Activated naive CD4-positive, alpha-beta T cell treated with anti-CD3 and anti-CD28 coated beads for 36 hours (primary cell): ENCODE data around the gene CNPY2. TPM values are rescaled to one million over a fixed set of nuclear protein-coding genes. Genes with fewer than 3 reads are reported as not detected.
"Not testable (repeated sequence)": the region's sequence is repeated elsewhere in the genome, so short reads cannot be mapped to it uniquely, and the experiment has no call there.

Source experiments
- CTCF ChIA-PET: fragments of 350-600 bp; sonication (Branson Sonifier 250); formaldehyde crosslinking; loops from one replicate; lab custom pipeline; 2021; ENCODE audit warnings: antibody characterized with exemption; lab: Charles Lee
- DNase-seq: peaks from one replicate; pipeline ENCODE4 v3.0.0-alpha.2; 2020
- H3K27ac Mint-ChIP-seq: one replicate; pipeline ENCODE4 v1.8.0; 2021; ENCODE audit warnings: mild to moderate bottlenecking, mixed read lengths
- H3K27me3 Mint-ChIP-seq: one replicate; pipeline ENCODE4 v1.8.0; 2021; ENCODE audit warnings: low read depth, mixed read lengths
- H3K36me3 Mint-ChIP-seq: one replicate; pipeline ENCODE4 v1.8.0; 2021; ENCODE audit warnings: low read depth, mixed read lengths
- H3K4me1 Mint-ChIP-seq: one replicate; pipeline ENCODE4 v1.8.0; 2021; ENCODE audit warnings: low read depth, mixed read lengths
- H3K4me3 Mint-ChIP-seq: one replicate; pipeline ENCODE4 v1.8.0; 2021; ENCODE audit warnings: mild to moderate bottlenecking, moderate library complexity, mixed read lengths
- H3K9me3 Mint-ChIP-seq: one replicate; pipeline ENCODE4 v1.8.0; 2021; ENCODE audit warnings: mixed read lengths
- intact Hi-C: fragments of 100-400 bp; cut with micrococcal nuclease; formaldehyde crosslinking; loops from one replicate; pipeline ENCODE4 v1.15.1; 2023
- total RNA-seq, 2 experiments: library from RNA; stranded (reverse); gene quantifications; one replicate each; pipeline ENCODE4 v1.2.3, GENCODE V29; 2021

Gene CNPY2
- total RNA-seq = 10 to 100 TPM; 47.5 to 57.3 TPM

GRCh38 chr12:56315622-56316473 is at the start of gene CNPY2:
TSS of gene CNPY2 (minus strand) at chr12:56315988. CDS start at chr12:56315217, 771 bp downstream.
- Mint-ChIP-seq H3K9me3 (no peaks in the 10 kb centered on the region), H3K4me3 (peak within 1 kb of the TSS; percentile 97), H3K4me1 (peaks cover 16% of the 10 kb centered on the region), H3K27me3 (no peaks in the 10 kb centered on the region), H3K27ac (peak within 1 kb of the TSS; percentile 97), H3K36me3 (peaks cover 10% of the 10 kb centered on the region)
- DNase-seq = peak; percentile 92
- intact Hi-C loops = loop anchor here (1.0 to 5.0 kb wide), 8 partner anchors 16 to 372 kb away; partner anchors contain the start of genes CS, IL23A, PTGES3 and SPRYD4
- CTCF ChIA-PET = interaction anchor here (0.6 to 3.3 kb wide), 13 partner anchors 8 to 148 kb away, joined by 3 to 20 read pairs (median 3); no protein-coding TSS in a partner anchor

- peak within 1 kb of the TSS; percentile 93 for H3K4me3 Mint-ChIP-seq
- H3K27ac Mint-ChIP-seq = no peak within 1 kb of the TSS
- CTCF ChIA-PET = interaction anchor here (0.6 to 1.1 kb wide), 2 partner anchors 62 to 969 kb away, joined by 3 read pairs; no protein-coding TSS in a partner anchor
- H3K27me3 Mint-ChIP-seq = no peaks in the 10 kb centered on the region
- DNase-seq = no peak
- no peaks in the 10 kb centered on the region for H3K9me3 Mint-ChIP-seq
- intact Hi-C loops = no loop called here
- H3K36me3 Mint-ChIP-seq = peaks cover 5% of the 10 kb centered on the region
- H3K4me1 Mint-ChIP-seq = peaks cover 20% of the 10 kb centered on the region
Measured at GRCh38 chr12:56362130-56363059, 46.6 kb upstream of the CNPY2 start, which contains the start of gene APOF. TSS of gene APOF (minus strand) at chr12:56362857. CDS start at chr12:56362745, 112 bp downstream.

GRCh38 chr12:56361487-56362129 is 45.8 kb upstream of the CNPY2 start:
- Mint-ChIP-seq H3K27me3 (no peaks in the 10 kb centered on the region), H3K4me3 (peak overlapping the region; percentile 93), H3K36me3 (peaks cover 6% of the 10 kb centered on the region), H3K9me3 (no peaks in the 10 kb centered on the region), H3K4me1 (peaks cover 20% of the 10 kb centered on the region), H3K27ac (peak overlapping the region; percentile 93)
- DNase-seq = no peak
- CTCF ChIA-PET = interaction anchor here (1.1 kb wide), 1 partner anchor 24 kb away, joined by 3 read pairs; no protein-coding TSS in a partner anchor
- intact Hi-C loops = no loop called here

- peak; percentile 99 for DNase-seq
- Mint-ChIP-seq H3K27ac (peak within 1 kb of the TSS; percentile 93), H3K36me3 (peaks cover 11% of the 10 kb centered on the region), H3K9me3 (no peaks in the 10 kb centered on the region), H3K4me3 (peak within 1 kb of the TSS; percentile 93), H3K4me1 (peaks cover 20% of the 10 kb centered on the region), H3K27me3 (no peaks in the 10 kb centered on the region)
- CTCF ChIA-PET = interaction anchor here (0.6 to 4.1 kb wide), 21 partner anchors 10 to 271 kb away, joined by 3 to 20 read pairs (median 3); partner anchors contain the start of genes IL23A, PA2G4, PAN2 and ZC3H10
- intact Hi-C loops = loop anchor here (1.0 kb wide), 7 partner anchors 22 to 108 kb away; partner anchors contain the start of genes CS, IL23A, SPRYD4 and TIMELESS
Measured at GRCh38 chr12:56359851-56360767, 44.3 kb upstream of the CNPY2 start, which contains the start of gene STAT2. TSS of gene STAT2 (minus strand) at chr12:56360107. CDS start at chr12:56356571, 3,536 bp downstream.

GRCh38 chr12:56358836-56359532 is 43.2 kb upstream of the CNPY2 start:
- Mint-ChIP-seq H3K27ac (peak overlapping the region; percentile 93), H3K4me1 (peaks cover 20% of the 10 kb centered on the region), H3K9me3 (no peaks in the 10 kb centered on the region), H3K4me3 (peak overlapping the region; percentile 93), H3K36me3 (peaks cover 16% of the 10 kb centered on the region), H3K27me3 (no peaks in the 10 kb centered on the region)
- peak; percentile 50 for DNase-seq
- intact Hi-C loops = no loop called here
- CTCF ChIA-PET = interaction anchor here (0.6 to 4.1 kb wide), 13 partner anchors 13 to 269 kb away, joined by 3 to 20 read pairs (median 5); partner anchors contain the start of genes IL23A, PA2G4, PAN2 and ZC3H10

GRCh38 chr12:56351325-56351724 is 35.5 kb upstream of the CNPY2 start:
- Mint-ChIP-seq H3K27me3 (no peaks in the 10 kb centered on the region), H3K27ac (no peak overlapping the region), H3K4me3 (no peak overlapping the region), H3K9me3 (no peaks in the 10 kb centered on the region), H3K36me3 (peaks cover 46% of the 10 kb centered on the region), H3K4me1 (no peaks in the 10 kb centered on the region)
- no peak for DNase-seq
- intact Hi-C loops = no loop called here
- CTCF ChIA-PET = interaction anchor here (1.4 kb wide), 1 partner anchor 13 kb away, joined by 3 read pairs; the partner anchor contains the start of gene IL23A

GRCh38 chr12:56350662-56351061 is 34.9 kb upstream of the CNPY2 start:
- H3K4me1 Mint-ChIP-seq = no peaks in the 10 kb centered on the region
- H3K36me3 Mint-ChIP-seq = peaks cover 49% of the 10 kb centered on the region
- no peaks in the 10 kb centered on the region for H3K27me3 Mint-ChIP-seq
- no peaks in the 10 kb centered on the region for H3K9me3 Mint-ChIP-seq
- intact Hi-C loops = no loop called here
- H3K27ac Mint-ChIP-seq = peak overlapping the region; percentile 27
- CTCF ChIA-PET = interaction anchor here (0.7 to 1.4 kb wide), 2 partner anchors 10 to 12 kb away, joined by 3 read pairs; partner anchors contain the start of genes IL23A and STAT2
- DNase-seq = no peak
- H3K4me3 Mint-ChIP-seq = no peak overlapping the region

- CTCF ChIA-PET = interaction anchor here (0.5 to 0.8 kb wide), 2 partner anchors 40 kb away, joined by 3 to 4 read pairs; no protein-coding TSS in a partner anchor
- H3K36me3 Mint-ChIP-seq = peaks cover 49% of the 10 kb centered on the region
- H3K4me1 Mint-ChIP-seq = no peaks in the 10 kb centered on the region
- no peaks in the 10 kb centered on the region for H3K9me3 Mint-ChIP-seq
- no peaks in the 10 kb centered on the region for H3K27me3 Mint-ChIP-seq
- no peak overlapping the region for H3K27ac Mint-ChIP-seq
- DNase-seq = no peak
- intact Hi-C loops = no loop called here
- H3K4me3 Mint-ChIP-seq = no peak overlapping the region
Measured at GRCh38 chr12:56348776-56349175, 33.0 kb upstream of the CNPY2 start.

- H3K9me3 Mint-ChIP-seq, H3K27me3 Mint-ChIP-seq, H3K27ac Mint-ChIP-seq, DNase-seq, H3K4me1 Mint-ChIP-seq, H3K4me3 Mint-ChIP-seq, intact Hi-C loops: not testable (repeated sequence)
- H3K36me3 Mint-ChIP-seq = peaks cover 54% of the 10 kb centered on the region
- CTCF ChIA-PET = interaction anchor here (0.6 to 0.7 kb wide), 4 partner anchors 51 to 566 kb away, joined by 3 to 6 read pairs (median 4); no protein-coding TSS in a partner anchor
Measured at GRCh38 chr12:56347255-56347654, 31.5 kb upstream of the CNPY2 start.

GRCh38 chr12:56346675-56347074 is 30.9 kb upstream of the CNPY2 start:
- peak; percentile 50 for DNase-seq
- CTCF ChIA-PET = interaction anchor here (0.7 to 1.6 kb wide), 5 partner anchors 9 to 565 kb away, joined by 3 to 8 read pairs (median 4); partner anchors contain the start of gene STAT2
- H3K36me3 Mint-ChIP-seq = peaks cover 54% of the 10 kb centered on the region

More at GRCh38 chr12:56346675-56347074, 30.9 kb upstream of the CNPY2 start:
- Mint-ChIP-seq H3K27ac (peak overlapping the region; percentile 18), H3K9me3 (no peaks in the 10 kb centered on the region), H3K27me3 (no peaks in the 10 kb centered on the region), H3K4me1 (peaks cover under 1% of the 10 kb centered on the region), H3K4me3 (no peak overlapping the region)
- intact Hi-C loops = no loop called here
